Cerebellar nuclear complex (tissue), 1 donor: ENCODE results near the gene ARHGAP31.

Experiments
- DNase-seq, 2 experiments: peaks; one replicate each; lab custom pipeline; 2025; lab: John Stamatoyannopoulos, UW

Gene ARHGAP31

DNA sequence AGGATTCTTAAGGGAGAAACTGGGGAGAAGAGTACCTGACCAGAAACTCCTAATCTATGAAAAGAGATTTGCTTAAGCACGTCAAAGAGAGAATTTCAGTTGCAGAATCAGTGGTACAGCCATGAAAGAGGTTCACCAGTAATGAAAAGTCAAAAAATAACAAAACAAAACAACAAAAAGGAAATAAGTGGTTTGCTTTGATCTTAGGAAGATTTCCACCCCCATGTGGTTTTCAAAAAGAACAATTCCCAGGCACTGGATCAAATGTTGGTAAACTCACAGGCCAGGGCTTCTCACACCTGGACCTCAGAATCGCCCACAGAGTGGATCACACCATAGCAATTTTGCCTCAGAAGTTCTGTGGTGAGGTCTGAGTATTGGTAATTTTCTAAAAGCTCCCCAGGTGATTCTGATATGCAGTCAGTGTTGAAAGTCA is 101.8 kb downstream of the ARHGAP31 start:
- DNase-seq = no peak

DNA sequence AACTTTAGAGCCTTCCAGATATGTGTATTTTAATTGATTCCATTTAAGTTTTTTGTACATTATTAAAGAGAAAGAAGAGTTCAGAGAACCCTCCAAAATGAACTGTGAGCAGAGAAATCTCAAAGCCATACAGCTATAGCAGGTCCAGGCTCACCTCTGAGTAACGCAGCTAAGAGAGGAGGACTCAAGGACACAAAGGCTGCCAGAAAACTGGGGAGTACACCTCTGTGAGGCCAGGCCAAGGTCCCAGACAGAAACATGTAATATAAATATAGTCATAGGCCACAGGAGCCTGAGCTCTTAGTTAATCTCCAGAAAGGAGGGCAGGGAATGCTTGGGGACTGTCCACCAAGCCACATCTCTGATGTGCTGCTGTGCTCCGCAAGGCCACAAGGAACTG is 102.7 kb downstream of the ARHGAP31 start:
- no peak for DNase-seq

DNA sequence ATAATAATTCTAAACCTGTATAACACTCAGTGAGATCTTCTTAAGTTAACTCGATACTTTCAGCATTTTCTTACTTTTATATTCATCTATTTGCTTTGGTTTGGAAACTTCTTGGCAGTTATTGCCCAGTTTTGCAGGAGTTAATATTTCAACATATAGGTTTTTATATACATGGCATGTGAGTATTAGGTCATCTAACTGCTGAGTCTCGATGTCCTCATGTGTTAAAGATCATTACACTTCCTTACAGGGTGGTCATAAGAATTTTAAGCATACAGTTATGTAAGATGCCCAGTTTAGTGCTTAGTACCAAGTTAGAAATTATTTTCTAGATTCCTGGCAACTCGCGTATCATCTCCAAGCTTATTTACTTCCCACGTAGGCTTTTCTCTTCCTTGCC is 106.3 kb downstream of the ARHGAP31 start:
- no peak for DNase-seq

DNA sequence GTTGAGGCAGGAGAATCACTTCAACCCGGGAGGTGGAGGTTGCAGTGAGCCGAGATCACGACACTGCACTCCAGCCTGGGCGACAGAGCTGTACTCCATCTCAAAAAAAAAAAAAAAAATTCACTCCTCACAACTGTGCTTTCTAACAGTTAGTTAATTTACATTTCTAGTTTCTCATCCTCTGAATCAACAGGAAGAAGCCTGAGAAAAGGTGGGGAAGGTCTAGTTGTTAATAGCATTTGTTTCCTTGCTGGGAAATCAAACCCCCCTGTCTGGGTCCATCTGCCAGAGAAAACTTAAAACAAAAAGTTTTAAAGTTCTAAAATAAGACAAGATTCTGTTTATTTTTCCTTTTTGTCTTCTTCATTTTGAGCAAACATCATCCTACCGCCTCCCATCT is 106.9 kb downstream of the ARHGAP31 start:
- no peak for DNase-seq

DNA sequence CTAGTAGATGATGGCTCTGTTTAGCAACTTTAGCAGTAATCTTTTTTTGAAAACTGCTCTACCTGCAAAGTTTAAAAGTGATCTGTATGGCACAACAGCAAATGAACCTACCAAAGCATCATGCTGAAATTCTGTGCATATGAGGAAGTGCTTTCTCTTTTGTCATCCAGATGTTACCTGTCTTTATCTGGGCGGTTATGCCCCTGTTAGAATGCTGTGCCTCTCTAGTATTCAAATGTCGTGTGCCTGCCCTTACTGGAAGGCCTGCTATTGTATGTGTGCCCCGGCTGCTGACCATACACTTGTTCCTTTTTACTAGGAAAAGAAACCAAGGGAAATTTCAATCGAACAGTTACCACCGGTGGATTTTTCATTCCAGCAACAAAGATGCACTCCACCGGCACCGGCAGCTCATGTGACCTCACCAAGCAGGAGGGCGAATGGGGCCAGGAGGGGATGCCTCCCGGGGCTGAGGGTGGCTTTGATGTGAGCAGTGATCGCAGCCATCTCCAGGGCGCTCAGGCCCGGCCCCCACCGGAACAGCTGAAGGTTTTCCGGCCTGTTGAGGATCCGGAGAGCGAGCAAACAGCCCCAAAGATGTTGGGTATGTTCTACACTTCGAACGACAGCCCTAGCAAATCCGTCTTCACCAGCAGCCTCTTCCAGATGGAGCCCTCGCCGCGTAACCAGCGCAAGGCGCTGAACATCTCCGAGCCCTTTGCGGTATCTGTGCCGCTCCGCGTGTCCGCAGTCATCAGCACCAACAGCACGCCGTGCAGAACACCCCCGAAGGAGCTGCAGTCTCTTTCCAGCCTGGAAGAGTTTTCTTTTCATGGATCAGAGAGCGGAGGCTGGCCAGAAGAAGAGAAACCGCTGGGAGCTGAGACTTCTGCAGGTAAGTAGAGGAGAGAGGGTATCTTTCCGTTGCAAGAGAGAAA is 107.6 kb downstream of the ARHGAP31 start:
- no peak for DNase-seq

DNA sequence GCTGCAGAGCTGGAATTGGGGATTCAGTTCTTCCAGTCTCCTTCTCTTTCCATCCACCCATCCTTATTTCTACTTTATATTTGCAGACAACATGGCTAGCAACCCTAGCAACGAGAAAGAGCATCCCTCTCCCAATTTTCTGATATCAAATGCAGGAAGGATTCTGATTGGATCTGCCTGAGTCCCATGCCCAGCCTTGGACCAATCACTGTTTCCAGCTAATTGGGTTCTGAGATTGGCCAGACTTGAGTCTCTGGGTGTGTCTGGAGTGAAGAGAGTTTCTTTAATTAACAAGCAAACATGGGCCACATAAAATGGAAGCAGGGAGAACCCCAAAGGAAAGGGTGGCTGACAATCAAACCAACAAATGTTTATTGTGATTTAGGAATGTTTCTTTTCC is 108.6 kb downstream of the ARHGAP31 start:
- DNase-seq = no peak

DNA sequence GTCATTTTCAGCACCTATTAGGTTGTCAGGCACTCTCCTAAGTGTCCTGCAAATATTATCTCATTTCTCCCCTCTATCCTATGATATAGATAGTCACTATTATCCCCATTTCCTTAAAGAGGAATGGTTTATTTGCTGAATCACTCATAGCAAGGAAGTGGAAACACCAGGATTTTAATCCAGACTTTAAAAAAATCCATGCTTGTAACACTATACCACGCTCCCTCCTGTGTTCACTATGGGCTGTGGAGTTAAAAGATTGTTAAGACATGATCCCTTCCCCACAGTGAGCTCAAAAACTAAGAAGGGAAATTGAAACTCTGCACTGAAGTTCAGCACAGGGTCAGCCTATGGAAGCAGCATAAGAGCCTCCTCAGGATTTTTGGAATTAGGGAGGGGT is 109.0 kb downstream of the ARHGAP31 start:
- DNase-seq = no peak

DNA sequence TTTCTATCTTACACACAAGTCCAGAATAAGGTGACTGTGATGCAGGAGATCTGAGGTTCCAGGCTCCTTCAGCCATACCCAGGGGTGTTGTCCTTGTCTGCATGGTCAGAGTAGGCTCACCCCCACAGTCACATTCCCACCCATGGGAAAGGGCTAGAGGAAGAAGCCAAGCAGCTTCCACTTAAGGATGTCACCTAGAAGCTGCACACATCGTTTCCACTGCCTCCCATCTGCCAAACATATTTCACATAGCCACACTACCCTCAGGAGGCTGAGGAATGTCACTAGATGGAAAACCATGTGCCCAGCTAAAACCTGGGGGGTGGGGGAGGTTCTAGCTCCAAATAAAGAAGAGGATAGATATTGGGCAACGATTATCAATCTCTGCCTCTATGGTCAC is 111.1 kb downstream of the ARHGAP31 start:
- no peak for DNase-seq

DNA sequence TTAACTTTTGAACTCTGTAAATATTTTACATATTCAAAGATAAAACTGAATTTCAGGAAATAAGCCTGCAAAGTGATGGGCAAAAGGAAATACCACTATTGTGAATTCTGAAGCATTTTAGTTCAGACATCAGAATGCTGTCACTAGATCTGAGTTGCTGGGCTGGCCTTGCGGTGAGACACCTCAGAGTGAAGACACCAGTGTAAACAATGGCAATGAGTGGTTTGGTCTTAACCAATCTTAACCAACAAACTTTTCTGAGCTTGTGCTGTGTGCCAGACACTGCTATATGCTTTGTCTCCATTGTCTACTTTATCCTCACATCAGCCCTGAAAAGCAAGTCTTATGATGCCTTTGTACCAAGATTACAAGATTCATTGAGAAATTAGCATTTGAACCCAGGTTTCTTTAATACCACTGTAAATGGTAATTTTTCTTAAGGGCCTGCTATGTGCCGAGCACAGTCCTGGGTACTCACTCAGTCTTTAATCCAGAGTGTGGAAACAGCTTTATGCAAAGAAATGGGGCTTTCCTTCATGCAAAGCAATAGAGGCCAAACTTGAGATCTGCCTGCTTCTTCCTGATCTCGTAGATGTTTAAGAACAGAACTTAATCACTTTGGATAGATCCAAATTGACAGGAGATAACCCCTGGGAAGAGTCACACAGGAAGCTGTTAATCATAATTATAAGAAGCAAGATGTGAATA is 114.2 kb downstream of the ARHGAP31 start:
- DNase-seq = no peak

DNA sequence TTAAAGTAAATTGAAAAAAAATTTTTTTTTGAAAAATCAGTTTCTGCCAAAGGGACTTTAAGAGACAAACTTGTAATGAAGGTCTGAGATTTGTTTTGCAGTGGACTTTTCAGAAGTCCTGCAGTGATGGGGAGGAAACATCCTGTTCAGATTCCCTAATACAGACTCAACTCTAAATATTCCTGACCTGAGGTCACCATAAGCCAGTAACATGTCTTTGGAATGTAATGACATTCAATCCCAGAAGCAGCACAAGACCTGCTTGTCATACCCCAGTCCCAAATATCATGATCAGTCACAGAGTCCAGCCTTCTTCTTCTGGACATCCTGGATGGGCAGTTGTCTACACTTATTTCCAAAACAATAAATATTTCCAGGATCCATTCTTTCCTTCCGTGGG is 115.7 kb downstream of the ARHGAP31 start:
- no peak for DNase-seq

DNA sequence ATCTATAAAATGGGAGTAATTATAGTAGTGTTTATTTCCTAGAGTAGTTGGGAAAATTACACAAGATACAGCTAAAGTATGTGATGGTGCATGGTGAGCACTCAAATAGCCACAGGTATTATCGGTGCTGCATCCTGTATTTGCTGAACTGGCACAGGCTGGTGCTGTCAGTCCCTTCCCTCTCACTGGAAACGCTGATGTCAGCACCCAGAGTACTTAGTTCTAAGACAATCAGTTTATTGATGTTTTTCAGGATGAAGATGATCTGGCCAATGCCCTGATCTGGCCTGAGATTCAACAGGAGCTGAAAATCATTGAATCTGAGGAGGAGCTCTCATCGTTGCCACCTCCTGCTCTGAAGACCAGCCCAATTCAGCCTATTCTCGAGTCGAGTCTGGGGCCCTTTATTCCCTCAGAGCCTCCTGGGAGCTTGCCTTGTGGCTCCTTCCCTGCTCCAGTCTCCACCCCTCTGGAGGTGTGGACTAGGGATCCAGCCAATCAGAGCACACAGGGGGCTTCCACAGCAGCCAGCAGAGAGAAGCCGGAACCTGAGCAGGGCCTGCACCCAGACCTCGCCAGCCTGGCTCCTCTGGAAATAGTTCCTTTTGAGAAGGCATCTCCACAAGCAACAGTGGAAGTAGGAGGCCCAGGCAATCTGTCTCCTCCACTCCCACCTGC is 119.6 kb downstream of the ARHGAP31 start:
- DNase-seq = no peak

DNA sequence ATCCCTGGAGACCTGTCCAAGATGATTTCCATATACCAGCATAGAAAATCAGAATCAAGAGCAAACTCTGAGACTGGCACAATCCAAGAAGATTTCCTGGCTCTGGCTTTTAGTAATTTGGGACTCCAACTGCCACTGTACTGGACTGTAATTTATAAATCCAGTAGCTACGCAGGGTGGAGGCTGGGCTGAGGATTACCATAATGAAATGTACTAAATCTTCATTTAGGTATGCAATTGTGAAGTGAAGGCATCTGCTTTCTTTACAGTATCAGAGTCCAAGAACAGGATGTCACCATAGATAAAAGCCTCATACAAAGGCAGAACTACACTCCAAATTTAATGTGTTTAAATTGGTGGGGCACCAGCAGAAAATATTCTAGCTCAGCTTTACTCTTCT is 122.7 kb downstream of the ARHGAP31 start:
- DNase-seq = no peak

DNA sequence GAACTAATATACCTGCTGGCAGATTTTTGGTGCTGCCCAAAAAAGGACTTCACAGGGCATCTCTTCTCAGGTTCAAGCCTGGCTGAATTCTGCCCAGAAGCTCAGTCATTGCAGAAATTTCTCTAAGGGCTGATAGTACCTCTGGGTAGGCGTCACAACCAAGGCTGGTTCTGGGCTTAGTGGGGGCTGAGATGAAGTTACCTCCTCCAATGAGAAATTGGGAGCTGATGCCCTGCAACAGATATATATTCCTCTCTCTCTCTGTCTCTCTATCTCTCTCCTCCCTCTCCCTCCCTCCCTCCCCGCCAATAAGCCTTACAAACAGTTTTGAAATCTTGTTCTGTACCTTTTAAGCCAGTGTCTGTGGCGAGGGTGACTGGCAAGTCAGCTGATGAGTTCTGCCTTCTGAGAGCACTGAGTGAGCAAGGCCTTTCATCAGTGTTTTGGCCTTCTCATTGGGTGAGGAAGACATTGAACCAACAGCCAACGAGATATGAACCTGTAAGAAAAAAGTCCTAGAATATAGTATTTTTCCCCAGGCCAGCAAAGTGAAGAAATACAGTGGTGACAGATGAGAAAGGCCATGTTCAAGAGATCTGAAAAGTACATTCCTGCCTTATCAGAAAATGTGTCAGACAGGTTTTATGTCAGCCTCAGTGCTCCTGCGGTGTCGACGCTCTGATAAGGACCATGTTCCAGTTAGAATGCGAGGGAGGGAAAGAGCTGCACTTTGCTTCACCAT is 123.8 kb downstream of the ARHGAP31 start:
- no peak for DNase-seq

DNA sequence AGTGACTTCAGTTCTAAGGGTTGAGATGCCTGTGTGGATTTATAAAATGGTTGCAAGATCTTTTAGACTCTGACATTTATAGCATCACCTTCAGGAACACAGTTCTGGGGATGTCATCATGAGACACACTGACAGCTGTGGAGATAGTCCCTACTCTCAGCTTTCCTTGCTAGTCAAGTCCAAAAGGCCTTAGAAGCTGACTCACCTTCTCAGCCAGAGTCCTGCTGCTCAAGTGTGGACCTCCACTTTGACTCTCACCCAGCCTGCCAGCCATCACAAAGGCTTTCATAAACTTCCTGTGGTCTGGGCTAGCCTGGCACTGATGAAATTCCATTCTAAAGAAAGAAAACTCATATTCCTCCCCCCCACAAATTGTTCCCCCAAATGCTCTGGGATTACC is 124.5 kb downstream of the ARHGAP31 start:
- DNase-seq = no peak

DNA sequence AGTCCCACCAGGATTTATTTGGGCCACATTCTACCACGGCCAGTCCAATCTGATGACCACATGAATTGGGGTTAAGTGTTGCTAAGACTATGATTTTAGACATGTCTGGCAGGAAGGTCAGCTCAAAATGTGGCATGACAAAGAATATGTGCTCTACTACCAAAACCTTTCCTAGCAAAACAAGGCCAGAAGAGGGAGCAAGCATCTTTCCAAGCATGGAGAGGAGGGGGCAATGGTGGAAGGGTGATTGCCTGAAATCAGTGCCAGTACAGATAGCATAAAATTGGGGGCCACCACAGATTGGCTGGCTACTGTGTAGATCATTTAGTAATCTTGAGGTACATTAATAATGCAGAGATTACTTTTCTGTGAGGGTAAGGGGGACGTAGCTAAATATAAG is 126.0 kb downstream of the ARHGAP31 start:
- no peak for DNase-seq

DNA sequence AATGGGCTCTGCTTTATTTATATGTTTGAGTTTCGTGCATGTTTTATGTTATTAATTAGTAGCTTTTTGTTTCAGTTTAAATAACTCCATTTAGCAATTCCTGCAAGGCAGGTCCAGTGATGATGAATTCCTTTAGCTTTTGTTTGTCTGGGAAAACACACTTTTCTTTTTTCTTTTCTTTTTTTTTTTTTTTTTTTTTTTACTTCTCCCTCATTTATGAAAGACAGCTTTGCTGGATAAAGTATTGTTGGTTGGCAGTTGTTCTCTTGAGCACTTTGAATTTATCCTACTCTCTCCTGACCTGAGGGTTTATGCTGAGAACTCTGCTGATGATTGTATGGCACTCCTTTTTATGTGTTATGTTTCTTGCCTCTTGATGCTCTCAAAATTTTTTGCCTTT is 133.5 kb downstream of the ARHGAP31 start:
- no peak for DNase-seq

DNA sequence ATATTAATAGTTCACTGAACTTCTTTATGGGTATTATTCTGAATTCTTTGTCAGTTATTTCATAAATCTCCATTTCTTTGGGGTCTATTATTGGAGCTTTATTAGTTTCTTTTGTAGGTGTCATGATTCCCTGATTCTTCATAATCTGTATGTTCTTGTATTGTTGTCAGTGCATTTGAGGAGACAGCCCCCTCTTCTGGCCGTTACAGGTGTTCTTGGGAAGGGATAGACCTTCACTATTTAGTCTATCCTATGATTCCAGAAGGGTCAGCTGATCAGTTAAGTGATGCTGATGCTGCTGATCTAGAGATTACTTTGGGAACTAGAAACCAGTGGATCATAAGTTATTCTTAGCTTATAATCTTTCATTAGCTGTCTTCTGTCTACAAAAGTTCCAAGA is 134.4 kb downstream of the ARHGAP31 start:
- DNase-seq = no peak

DNA sequence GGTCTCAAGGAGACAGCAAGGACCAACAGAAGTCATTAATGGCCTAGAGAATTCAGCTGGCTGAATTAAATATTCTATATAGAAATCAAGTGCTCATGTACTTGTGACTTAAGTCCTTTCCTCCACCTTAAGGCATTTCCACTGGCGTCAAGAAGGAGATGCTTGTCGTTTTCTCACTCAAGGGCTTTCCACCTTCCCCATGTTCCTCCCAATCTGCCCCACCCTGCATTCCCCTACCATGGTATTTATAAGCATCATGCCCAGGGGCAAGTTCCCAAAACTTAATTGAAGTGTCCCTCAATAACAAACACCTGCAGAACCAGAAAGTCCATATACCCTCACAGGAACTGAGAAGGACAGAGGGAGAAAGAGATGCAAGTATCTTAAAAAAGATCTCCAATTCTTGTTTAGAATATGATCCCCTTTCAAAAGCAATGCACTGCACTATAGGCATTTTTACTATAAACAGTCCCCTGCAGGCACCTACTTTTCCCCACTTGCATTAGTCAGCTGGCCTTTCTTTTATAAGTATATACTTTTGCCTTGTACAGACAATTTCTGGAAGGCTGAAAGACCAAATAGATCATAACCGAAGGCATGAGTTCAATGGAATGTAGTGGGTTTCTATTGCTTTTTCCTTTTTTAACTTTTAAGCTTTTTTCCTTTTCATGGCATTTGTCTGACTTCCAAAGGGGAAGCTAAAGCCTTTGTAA is 139.6 kb downstream of the ARHGAP31 start:
- DNase-seq = no peak

DNA sequence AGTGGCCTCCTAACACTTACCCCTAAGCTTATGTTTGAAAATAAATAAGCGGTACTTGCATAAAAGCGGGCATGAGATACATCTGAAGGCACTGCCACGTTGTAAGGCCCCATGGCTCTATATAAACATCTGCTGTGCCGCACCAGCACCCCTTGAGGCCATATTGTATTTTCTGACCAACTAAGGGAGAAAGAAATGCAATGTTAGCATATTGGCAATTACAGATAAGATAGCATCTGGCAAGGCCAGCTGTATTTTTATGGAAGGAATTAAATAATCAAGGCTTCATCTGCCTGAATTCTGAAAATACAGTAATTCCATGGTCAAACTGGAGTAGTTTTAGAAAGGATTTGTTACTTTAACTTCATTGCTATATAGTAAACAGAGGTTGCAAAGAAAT is 140.5 kb downstream of the ARHGAP31 start:
- no peak for DNase-seq

DNA sequence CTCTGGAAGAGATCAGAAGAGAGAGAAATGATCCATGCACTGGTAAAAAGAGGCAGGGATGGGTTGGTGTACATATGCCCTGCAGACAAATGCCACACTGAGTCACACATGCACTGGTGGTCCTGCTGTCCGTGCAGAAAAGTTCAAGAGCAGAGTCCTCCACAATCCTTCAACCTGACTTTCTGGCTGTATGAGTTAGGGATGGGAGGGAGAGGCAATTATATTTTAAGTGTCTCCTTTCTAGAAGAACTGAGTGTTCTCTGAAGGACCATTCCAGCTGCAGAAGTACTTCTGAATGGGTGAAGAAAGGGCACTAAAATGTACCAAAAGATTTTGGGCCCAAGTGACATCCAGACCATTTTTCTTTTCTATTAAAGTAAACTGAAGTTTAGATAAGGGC is 142.8 kb downstream of the ARHGAP31 start:
- no peak for DNase-seq

DNA sequence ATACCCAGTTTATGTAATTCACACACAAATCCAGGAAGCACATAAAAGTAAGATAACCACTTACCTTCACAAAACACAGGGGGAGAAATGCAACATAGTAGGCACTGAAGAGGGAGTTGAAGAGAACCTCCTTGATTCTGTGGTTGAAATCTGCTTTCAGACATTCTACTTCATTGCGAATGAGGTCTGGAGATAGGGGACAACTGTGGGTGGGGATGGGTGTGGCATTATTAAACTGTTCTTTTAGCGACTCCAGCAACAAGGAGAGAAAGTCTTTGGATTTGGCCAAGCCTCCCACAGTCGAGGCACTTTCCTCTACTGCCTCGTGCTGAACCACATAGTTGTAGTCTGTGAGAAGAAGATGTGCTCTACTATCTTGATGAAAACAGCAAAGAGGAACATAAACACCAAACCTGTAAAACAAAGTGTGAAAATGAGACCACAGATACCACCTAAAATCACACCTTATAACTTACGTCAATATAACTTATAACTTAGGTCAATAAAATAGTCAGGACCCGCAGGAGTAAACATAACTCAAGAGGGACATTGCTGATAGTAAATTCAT is 143.6 kb downstream of the ARHGAP31 start:
- DNase-seq = no peak
